ENCODE measurements around the gene ST6GALNAC6. TPM values are rescaled to one million over a fixed set of nuclear protein-coding genes. Genes with fewer than 3 reads are reported as not detected.
A peak's percentile ranks its signal among the peaks of the same experiment; 100 is the strongest.

Gene ST6GALNAC6
- total and polyA plus RNA-seq, 2 of the 8 experiments (the other 6 are each of a cell fraction or from before 2014, with no cell fraction given): 43.7 to 64.4 TPM

DNA sequence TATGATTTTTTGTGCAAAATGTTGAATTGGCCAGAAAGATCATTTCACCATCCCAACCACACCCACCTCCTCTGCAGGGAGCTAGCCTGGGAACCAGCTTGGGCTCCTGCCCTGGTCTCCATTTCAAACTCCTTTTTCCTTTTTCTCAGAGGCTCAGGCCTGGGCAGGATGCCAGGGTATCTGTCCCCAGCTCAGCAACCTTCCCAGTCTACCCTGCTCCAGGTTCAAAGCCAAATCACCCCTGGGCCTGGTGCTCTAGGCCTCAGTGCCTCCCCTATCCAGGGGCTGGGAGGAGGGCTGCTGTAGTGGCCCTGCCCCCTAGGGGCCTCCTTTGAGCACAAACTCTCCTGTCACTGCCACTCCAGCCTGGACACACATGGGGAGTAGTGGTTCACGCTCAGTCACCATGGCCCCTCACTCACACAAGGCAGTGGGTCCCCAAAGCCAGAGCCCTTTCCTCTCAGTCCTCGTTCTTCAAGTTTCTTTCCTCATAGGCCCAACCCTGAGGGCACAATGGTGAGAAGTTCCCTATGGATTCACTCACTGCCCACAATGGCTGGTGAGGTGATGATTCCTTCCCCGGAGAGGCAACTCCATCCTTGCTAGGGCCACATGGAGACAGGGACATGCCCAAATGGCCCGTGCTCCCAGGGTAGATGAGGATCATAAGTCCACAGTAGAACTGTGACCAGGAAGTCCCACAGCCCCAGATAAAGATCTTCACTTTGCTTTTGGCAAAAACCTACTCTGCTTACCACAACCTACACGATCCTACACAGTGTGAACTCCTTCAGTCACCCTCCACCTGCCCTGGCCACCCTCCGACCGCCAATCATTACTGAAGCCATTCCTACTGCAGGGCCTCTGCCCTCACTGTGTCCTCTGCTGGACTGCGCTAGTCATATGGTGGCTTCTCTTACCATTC lies 19.0 kb upstream of the ST6GALNAC6 start (continued):
- TF ChIP-seq, protein P1, sequence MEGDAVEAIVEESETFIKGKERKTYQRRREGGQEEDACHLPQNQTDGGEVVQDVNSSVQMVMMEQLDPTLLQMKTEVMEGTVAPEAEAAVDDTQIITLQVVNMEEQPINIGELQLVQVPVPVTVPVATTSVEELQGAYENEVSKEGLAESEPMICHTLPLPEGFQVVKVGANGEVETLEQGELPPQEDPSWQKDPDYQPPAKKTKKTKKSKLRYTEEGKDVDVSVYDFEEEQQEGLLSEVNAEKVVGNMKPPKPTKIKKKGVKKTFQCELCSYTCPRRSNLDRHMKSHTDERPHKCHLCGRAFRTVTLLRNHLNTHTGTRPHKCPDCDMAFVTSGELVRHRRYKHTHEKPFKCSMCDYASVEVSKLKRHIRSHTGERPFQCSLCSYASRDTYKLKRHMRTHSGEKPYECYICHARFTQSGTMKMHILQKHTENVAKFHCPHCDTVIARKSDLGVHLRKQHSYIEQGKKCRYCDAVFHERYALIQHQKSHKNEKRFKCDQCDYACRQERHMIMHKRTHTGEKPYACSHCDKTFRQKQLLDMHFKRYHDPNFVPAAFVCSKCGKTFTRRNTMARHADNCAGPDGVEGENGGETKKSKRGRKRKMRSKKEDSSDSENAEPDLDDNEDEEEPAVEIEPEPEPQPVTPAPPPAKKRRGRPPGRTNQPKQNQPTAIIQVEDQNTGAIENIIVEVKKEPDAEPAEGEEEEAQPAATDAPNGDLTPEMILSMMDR (IDR thresholded peaks at IDR 0.05; ENCODE audit: control extremely low read depth in 1 of 3, insufficient read depth in 1 of 3, low read depth in 1 of 3, low read length in 3 of 3): peak; percentile 37 to 56 (median 45); a peak in 3 of 4 replicates
- TF ChIP-seq, protein P2, sequence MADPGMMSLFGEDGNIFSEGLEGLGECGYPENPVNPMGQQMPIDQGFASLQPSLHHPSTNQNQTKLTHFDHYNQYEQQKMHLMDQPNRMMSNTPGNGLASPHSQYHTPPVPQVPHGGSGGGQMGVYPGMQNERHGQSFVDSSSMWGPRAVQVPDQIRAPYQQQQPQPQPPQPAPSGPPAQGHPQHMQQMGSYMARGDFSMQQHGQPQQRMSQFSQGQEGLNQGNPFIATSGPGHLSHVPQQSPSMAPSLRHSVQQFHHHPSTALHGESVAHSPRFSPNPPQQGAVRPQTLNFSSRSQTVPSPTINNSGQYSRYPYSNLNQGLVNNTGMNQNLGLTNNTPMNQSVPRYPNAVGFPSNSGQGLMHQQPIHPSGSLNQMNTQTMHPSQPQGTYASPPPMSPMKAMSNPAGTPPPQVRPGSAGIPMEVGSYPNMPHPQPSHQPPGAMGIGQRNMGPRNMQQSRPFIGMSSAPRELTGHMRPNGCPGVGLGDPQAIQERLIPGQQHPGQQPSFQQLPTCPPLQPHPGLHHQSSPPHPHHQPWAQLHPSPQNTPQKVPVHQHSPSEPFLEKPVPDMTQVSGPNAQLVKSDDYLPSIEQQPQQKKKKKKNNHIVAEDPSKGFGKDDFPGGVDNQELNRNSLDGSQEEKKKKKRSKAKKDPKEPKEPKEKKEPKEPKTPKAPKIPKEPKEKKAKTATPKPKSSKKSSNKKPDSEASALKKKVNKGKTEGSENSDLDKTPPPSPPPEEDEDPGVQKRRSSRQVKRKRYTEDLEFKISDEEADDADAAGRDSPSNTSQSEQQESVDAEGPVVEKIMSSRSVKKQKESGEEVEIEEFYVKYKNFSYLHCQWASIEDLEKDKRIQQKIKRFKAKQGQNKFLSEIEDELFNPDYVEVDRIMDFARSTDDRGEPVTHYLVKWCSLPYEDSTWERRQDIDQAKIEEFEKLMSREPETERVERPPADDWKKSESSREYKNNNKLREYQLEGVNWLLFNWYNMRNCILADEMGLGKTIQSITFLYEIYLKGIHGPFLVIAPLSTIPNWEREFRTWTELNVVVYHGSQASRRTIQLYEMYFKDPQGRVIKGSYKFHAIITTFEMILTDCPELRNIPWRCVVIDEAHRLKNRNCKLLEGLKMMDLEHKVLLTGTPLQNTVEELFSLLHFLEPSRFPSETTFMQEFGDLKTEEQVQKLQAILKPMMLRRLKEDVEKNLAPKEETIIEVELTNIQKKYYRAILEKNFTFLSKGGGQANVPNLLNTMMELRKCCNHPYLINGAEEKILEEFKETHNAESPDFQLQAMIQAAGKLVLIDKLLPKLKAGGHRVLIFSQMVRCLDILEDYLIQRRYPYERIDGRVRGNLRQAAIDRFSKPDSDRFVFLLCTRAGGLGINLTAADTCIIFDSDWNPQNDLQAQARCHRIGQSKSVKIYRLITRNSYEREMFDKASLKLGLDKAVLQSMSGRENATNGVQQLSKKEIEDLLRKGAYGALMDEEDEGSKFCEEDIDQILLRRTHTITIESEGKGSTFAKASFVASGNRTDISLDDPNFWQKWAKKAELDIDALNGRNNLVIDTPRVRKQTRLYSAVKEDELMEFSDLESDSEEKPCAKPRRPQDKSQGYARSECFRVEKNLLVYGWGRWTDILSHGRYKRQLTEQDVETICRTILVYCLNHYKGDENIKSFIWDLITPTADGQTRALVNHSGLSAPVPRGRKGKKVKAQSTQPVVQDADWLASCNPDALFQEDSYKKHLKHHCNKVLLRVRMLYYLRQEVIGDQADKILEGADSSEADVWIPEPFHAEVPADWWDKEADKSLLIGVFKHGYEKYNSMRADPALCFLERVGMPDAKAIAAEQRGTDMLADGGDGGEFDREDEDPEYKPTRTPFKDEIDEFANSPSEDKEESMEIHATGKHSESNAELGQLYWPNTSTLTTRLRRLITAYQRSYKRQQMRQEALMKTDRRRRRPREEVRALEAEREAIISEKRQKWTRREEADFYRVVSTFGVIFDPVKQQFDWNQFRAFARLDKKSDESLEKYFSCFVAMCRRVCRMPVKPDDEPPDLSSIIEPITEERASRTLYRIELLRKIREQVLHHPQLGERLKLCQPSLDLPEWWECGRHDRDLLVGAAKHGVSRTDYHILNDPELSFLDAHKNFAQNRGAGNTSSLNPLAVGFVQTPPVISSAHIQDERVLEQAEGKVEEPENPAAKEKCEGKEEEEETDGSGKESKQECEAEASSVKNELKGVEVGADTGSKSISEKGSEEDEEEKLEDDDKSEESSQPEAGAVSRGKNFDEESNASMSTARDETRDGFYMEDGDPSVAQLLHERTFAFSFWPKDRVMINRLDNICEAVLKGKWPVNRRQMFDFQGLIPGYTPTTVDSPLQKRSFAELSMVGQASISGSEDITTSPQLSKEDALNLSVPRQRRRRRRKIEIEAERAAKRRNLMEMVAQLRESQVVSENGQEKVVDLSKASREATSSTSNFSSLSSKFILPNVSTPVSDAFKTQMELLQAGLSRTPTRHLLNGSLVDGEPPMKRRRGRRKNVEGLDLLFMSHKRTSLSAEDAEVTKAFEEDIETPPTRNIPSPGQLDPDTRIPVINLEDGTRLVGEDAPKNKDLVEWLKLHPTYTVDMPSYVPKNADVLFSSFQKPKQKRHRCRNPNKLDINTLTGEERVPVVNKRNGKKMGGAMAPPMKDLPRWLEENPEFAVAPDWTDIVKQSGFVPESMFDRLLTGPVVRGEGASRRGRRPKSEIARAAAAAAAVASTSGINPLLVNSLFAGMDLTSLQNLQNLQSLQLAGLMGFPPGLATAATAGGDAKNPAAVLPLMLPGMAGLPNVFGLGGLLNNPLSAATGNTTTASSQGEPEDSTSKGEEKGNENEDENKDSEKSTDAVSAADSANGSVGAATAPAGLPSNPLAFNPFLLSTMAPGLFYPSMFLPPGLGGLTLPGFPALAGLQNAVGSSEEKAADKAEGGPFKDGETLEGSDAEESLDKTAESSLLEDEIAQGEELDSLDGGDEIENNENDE (IDR thresholded peaks at IDR 0.05; ENCODE audit: insufficient replicate concordance, low read length): no peak
- TF ChIP-seq SP2 (IDR thresholded peaks at IDR 0.05; ENCODE audit: low read length) (no peak), RNF2 (IDR thresholded peaks at IDR 0.05; ENCODE audit: borderline replicate concordance, low read depth, low read length, missing control alignments, poor library complexity, severe bottlenecking) (no peak)
- TF ChIP-seq, protein P3, sequence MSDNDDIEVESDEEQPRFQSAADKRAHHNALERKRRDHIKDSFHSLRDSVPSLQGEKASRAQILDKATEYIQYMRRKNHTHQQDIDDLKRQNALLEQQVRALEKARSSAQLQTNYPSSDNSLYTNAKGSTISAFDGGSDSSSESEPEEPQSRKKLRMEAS (IDR thresholded peaks at IDR 0.05): no peak
